ENCODE measurements around the gene PARD6B. TPM values are rescaled to one million over a fixed set of nuclear protein-coding genes. Genes with fewer than 3 reads are reported as not detected.
"Not testable (repeated sequence)": the region's sequence is repeated elsewhere in the genome, so short reads cannot be mapped to it uniquely, and the experiment has no call there.

Gene PARD6B
- total and polyA plus RNA-seq, 3 experiments from 2014 or later = 0.72 to 5.6 (median 5.5) TPM

- Mint-ChIP-seq H3K27me3 (peaks cover 5 to 8% of the 10 kb centered on the region in 2 donors), H3K27ac (peak overlapping the region in 1 of 8 donors; percentile 17), H3K4me1 (no peaks in the 10 kb centered on the region), H3K36me3 (no peaks in the 10 kb centered on the region), H3K9me3 (no peaks in the 10 kb centered on the region), H3K4me3 (no peak overlapping the region)
- H3K4me1 ChIP-seq (ENCODE audit: insufficient read depth, low read length) = no peaks in the 10 kb centered on the region
- H3K27ac ChIP-seq (ENCODE audit: low read depth, low read length) = no peak overlapping the region
- no peak for DNase-seq
- no peaks in the 10 kb centered on the region for H3K36me3 ChIP-seq (ENCODE audit: insufficient read depth, low read length)
- H3K9me3 ChIP-seq (ENCODE audit: low read length) = no peaks in the 10 kb centered on the region
- H3K4me3 ChIP-seq (ENCODE audit: low read length) = no peak overlapping the region
- ChIA-PET CTCF (no interaction called here), POLR2A (interaction anchor here (0.6 kb wide), 2 partner anchors 73 to 321 kb away, joined by 3 to 5 read pairs; no protein-coding TSS in a partner anchor)
- H3K27me3 ChIP-seq (ENCODE audit: insufficient read depth, low read length, poor library complexity, severe bottlenecking) = no peaks in the 10 kb centered on the region
Observed at GRCh38 chr20:50772420-50773185, 41.2 kb downstream of the PARD6B start.

GRCh38 chr20:50774515-50774914, 43.1 kb downstream of the PARD6B start:
- no peaks in the 10 kb centered on the region for H3K4me1 ChIP-seq (ENCODE audit: insufficient read depth, low read length)
- no peaks in the 10 kb centered on the region for H3K9me3 Mint-ChIP-seq
- POLR2A ChIA-PET = no interaction called here
- CTCF ChIA-PET = interaction anchor here (0.7 kb wide), 1 partner anchor 501 kb away, joined by 3 read pairs; no protein-coding TSS in a partner anchor
- H3K27me3 ChIP-seq (ENCODE audit: insufficient read depth, low read length, poor library complexity, severe bottlenecking) = no peaks in the 10 kb centered on the region
- H3K27ac ChIP-seq (ENCODE audit: low read depth, low read length) = no peak overlapping the region
- no peak for DNase-seq
- H3K36me3 ChIP-seq (ENCODE audit: insufficient read depth, low read length) = no peaks in the 10 kb centered on the region
- no peak overlapping the region for H3K4me3 Mint-ChIP-seq
- no peaks in the 10 kb centered on the region for H3K36me3 Mint-ChIP-seq
- H3K4me1 Mint-ChIP-seq = no peaks in the 10 kb centered on the region
- no peak overlapping the region for H3K4me3 ChIP-seq (ENCODE audit: low read length)
- no peaks in the 10 kb centered on the region for H3K9me3 ChIP-seq (ENCODE audit: low read length)
- peaks cover 2 to 5% of the 10 kb centered on the region in 2 donors for H3K27me3 Mint-ChIP-seq
- no peak overlapping the region for H3K27ac Mint-ChIP-seq

- H3K27me3 Mint-ChIP-seq = peaks cover 6 to 15% of the 10 kb centered on the region in 2 donors
- H3K4me1 ChIP-seq (ENCODE audit: insufficient read depth, low read length) = no peaks in the 10 kb centered on the region
- H3K36me3 ChIP-seq (ENCODE audit: insufficient read depth, low read length) = no peaks in the 10 kb centered on the region
- CTCF ChIA-PET = no interaction called here
- no peaks in the 10 kb centered on the region for H3K36me3 Mint-ChIP-seq
- POLR2A ChIA-PET = no interaction called here
- H3K9me3 Mint-ChIP-seq = no peaks in the 10 kb centered on the region
- H3K27me3 ChIP-seq (ENCODE audit: insufficient read depth, low read length, poor library complexity, severe bottlenecking) = no peaks in the 10 kb centered on the region
- H3K4me3 Mint-ChIP-seq = no peak overlapping the region
- no peaks in the 10 kb centered on the region for H3K4me1 Mint-ChIP-seq
- no peak for DNase-seq
- no peak overlapping the region for H3K4me3 ChIP-seq (ENCODE audit: low read length)
- H3K27ac Mint-ChIP-seq = no peak overlapping the region
- H3K9me3 ChIP-seq (ENCODE audit: low read length) = no peaks in the 10 kb centered on the region
- H3K27ac ChIP-seq (ENCODE audit: low read depth, low read length) = no peak overlapping the region
Observed at GRCh38 chr20:50776122-50776817, 44.9 kb downstream of the PARD6B start.

GRCh38 chr20:50777373-50777772, 46.0 kb downstream of the PARD6B start:
- Mint-ChIP-seq H3K4me1 (no peaks in the 10 kb centered on the region), H3K4me3 (no peak overlapping the region), H3K27ac (no peak overlapping the region), H3K9me3 (no peaks in the 10 kb centered on the region), H3K27me3 (peaks cover 5 to 20% of the 10 kb centered on the region in 2 donors), H3K36me3 (no peaks in the 10 kb centered on the region)
- CTCF ChIA-PET = no interaction called here
- Histone ChIP-seq H3K9me3 (ENCODE audit: low read length) (no peaks in the 10 kb centered on the region), H3K36me3 (ENCODE audit: insufficient read depth, low read length) (no peaks in the 10 kb centered on the region), H3K27me3 (ENCODE audit: insufficient read depth, low read length, poor library complexity, severe bottlenecking) (no peaks in the 10 kb centered on the region), H3K4me3 (ENCODE audit: low read length) (no peak overlapping the region), H3K27ac (ENCODE audit: low read depth, low read length) (no peak overlapping the region), H3K4me1 (ENCODE audit: insufficient read depth, low read length) (no peaks in the 10 kb centered on the region)
- no peak for DNase-seq
- POLR2A ChIA-PET = no interaction called here

- CTCF ChIA-PET = interaction anchor here (0.9 to 3.0 kb wide), 3 partner anchors 9 to 16 kb away, joined by 3 to 8 read pairs (median 7); partner anchors contain the start of gene BCAS4
Observed at GRCh38 chr20:50778994-50779393, 47.6 kb downstream of the PARD6B start.

GRCh38 chr20:50783390-50783789, 52.0 kb downstream of the PARD6B start:
- Histone ChIP-seq H3K4me3 (ENCODE audit: low read length) (no peak overlapping the region), H3K4me1 (ENCODE audit: insufficient read depth, low read length) (no peaks in the 10 kb centered on the region), H3K27me3 (ENCODE audit: insufficient read depth, low read length, poor library complexity, severe bottlenecking) (no peaks in the 10 kb centered on the region), H3K27ac (ENCODE audit: low read depth, low read length) (no peak overlapping the region), H3K9me3 (ENCODE audit: low read length) (no peaks in the 10 kb centered on the region), H3K36me3 (ENCODE audit: insufficient read depth, low read length) (no peaks in the 10 kb centered on the region)
- Mint-ChIP-seq H3K4me1 (no peaks in the 10 kb centered on the region), H3K27ac (no peak overlapping the region), H3K9me3 (no peaks in the 10 kb centered on the region), H3K27me3 (peaks cover 4 to 20% of the 10 kb centered on the region in 2 donors), H3K36me3 (no peaks in the 10 kb centered on the region), H3K4me3 (no peak overlapping the region)
- no peak for DNase-seq
- ChIA-PET POLR2A (no interaction called here), CTCF (interaction anchor here (2.2 to 4.2 kb wide), 2 partner anchors 11 to 34 kb away, joined by 4 to 28 read pairs; partner anchors contain the start of gene BCAS4)

More at GRCh38 chr20:50778994-50779393, 47.6 kb downstream of the PARD6B start:
- H3K9me3 ChIP-seq (ENCODE audit: low read length); H3K4me1 ChIP-seq (ENCODE audit: insufficient read depth, low read length); DNase-seq; POLR2A ChIA-PET; H3K4me1 Mint-ChIP-seq; H3K27ac Mint-ChIP-seq; H3K4me3 Mint-ChIP-seq; H3K4me3 ChIP-seq (ENCODE audit: low read length); H3K36me3 Mint-ChIP-seq; H3K9me3 Mint-ChIP-seq; H3K36me3 ChIP-seq (ENCODE audit: insufficient read depth, low read length); H3K27me3 ChIP-seq (ENCODE audit: insufficient read depth, low read length, poor library complexity, severe bottlenecking); H3K27ac ChIP-seq (ENCODE audit: low read depth, low read length): not testable (repeated sequence)
- H3K27me3 Mint-ChIP-seq = peaks cover 4 to 20% of the 10 kb centered on the region in 2 donors

- no peak overlapping the region for H3K27ac ChIP-seq (ENCODE audit: low read depth, low read length)
Observed at GRCh38 chr20:50783903-50784302, 52.5 kb downstream of the PARD6B start.

GRCh38 chr20:50784464-50784863, 53.1 kb downstream of the PARD6B start:
- Histone ChIP-seq H3K27ac (ENCODE audit: low read depth, low read length) (no peak overlapping the region), H3K36me3 (ENCODE audit: insufficient read depth, low read length) (no peaks in the 10 kb centered on the region), H3K27me3 (ENCODE audit: insufficient read depth, low read length, poor library complexity, severe bottlenecking) (no peaks in the 10 kb centered on the region), H3K9me3 (ENCODE audit: low read length) (no peaks in the 10 kb centered on the region), H3K4me3 (ENCODE audit: low read length) (no peak overlapping the region), H3K4me1 (ENCODE audit: insufficient read depth, low read length) (no peaks in the 10 kb centered on the region)
- no peak for DNase-seq
- CTCF ChIA-PET = interaction anchor here (0.8 to 4.2 kb wide), 3 partner anchors 10 to 64 kb away, joined by 3 to 28 read pairs (median 4); partner anchors contain the start of gene BCAS4
- H3K36me3 Mint-ChIP-seq = no peaks in the 10 kb centered on the region
- no peaks in the 10 kb centered on the region for H3K4me1 Mint-ChIP-seq
- POLR2A ChIA-PET = no interaction called here
- no peak overlapping the region for H3K4me3 Mint-ChIP-seq
- H3K9me3 Mint-ChIP-seq = no peaks in the 10 kb centered on the region
- H3K27me3 Mint-ChIP-seq = peaks cover 4 to 15% of the 10 kb centered on the region in 2 donors
- no peak overlapping the region for H3K27ac Mint-ChIP-seq

More at GRCh38 chr20:50783903-50784302, 52.5 kb downstream of the PARD6B start:
- H3K27ac Mint-ChIP-seq = no peak overlapping the region
- Histone ChIP-seq H3K36me3 (ENCODE audit: insufficient read depth, low read length) (no peaks in the 10 kb centered on the region), H3K4me3 (ENCODE audit: low read length) (no peak overlapping the region), H3K27me3 (ENCODE audit: insufficient read depth, low read length, poor library complexity, severe bottlenecking) (no peaks in the 10 kb centered on the region), H3K4me1 (ENCODE audit: insufficient read depth, low read length) (no peaks in the 10 kb centered on the region), H3K9me3 (ENCODE audit: low read length) (no peaks in the 10 kb centered on the region)
- H3K27me3 Mint-ChIP-seq = peaks cover 4 to 20% of the 10 kb centered on the region in 2 donors
- H3K4me3 Mint-ChIP-seq = no peak overlapping the region
- H3K4me1 Mint-ChIP-seq = no peaks in the 10 kb centered on the region
- no peaks in the 10 kb centered on the region for H3K9me3 Mint-ChIP-seq
- ChIA-PET CTCF (interaction anchor here (0.8 to 4.2 kb wide), 3 partner anchors 10 to 65 kb away, joined by 3 to 28 read pairs (median 4); partner anchors contain the start of gene BCAS4), POLR2A (no interaction called here)
- no peak for DNase-seq
- no peaks in the 10 kb centered on the region for H3K36me3 Mint-ChIP-seq
